Activated T-helper 17 cell treated with anti-CD3 and anti-CD28 coated beads, Interleukin-2, amount 50 U/mL, for 72 hours (primary cell): ENCODE results near the gene MTA1. TPM values are rescaled to one million over a fixed set of nuclear protein-coding genes. Genes with fewer than 3 reads are reported as not detected.

Experiments used
- ATAC-seq: fragments of 150-1000 bp; cut with Tn5 transposase; replicated peaks from 2 replicates; pipeline ENCODE4 v1.10.0; 2021; ENCODE audit warnings: mild to moderate bottlenecking, moderate library complexity
- H3K27ac Mint-ChIP-seq: one replicate; pipeline ENCODE4 v1.8.0; 2022; ENCODE audit warnings: mixed read lengths
- H3K27me3 Mint-ChIP-seq: one replicate; pipeline ENCODE4 v1.8.0; 2022; ENCODE audit warnings: mixed read lengths
- H3K36me3 Mint-ChIP-seq: one replicate; pipeline ENCODE4 v1.8.0; 2022; ENCODE audit warnings: low read depth, mild to moderate bottlenecking, mixed read lengths
- H3K4me1 Mint-ChIP-seq: one replicate; pipeline ENCODE4 v1.8.0; 2022; ENCODE audit warnings: mixed read lengths
- H3K4me3 Mint-ChIP-seq: one replicate; pipeline ENCODE4 v1.8.0; 2022; ENCODE audit warnings: mild to moderate bottlenecking, mixed read lengths
- H3K9me3 Mint-ChIP-seq: one replicate; pipeline ENCODE4 v1.8.0; 2022; ENCODE audit warnings: mixed read lengths
- total RNA-seq, 2 donors: library from RNA; stranded (reverse); gene quantifications; one replicate each; pipeline ENCODE4 v1.2.3, GENCODE V29; 2022

Gene MTA1
- total RNA-seq, 2 donors from 2014 or later: 99.4 to 144 TPM

- Mint-ChIP-seq H3K27ac (peak overlapping the region; percentile 89), H3K36me3 (peaks cover 42% of the 10 kb centered on the region), H3K4me1 (peaks cover 16% of the 10 kb centered on the region), H3K27me3 (no peaks in the 10 kb centered on the region), H3K4me3 (peak overlapping the region; percentile 85), H3K9me3 (no peaks in the 10 kb centered on the region)
- no peak for ATAC-seq
Measured at GRCh38 chr14:105421723-105422615, 2.3 kb downstream of the MTA1 start.

GRCh38 chr14:105422695-105423487, 3.3 kb downstream of the MTA1 start:
- H3K36me3 Mint-ChIP-seq: peaks cover 48% of the 10 kb centered on the region
- peak overlapping the region; percentile 85 for H3K4me3 Mint-ChIP-seq
- H3K27me3 Mint-ChIP-seq: no peaks in the 10 kb centered on the region
- H3K4me1 Mint-ChIP-seq: peaks cover 16% of the 10 kb centered on the region
- ATAC-seq: no peak
- no peaks in the 10 kb centered on the region for H3K9me3 Mint-ChIP-seq
- H3K27ac Mint-ChIP-seq: peak overlapping the region; percentile 89

DNA sequence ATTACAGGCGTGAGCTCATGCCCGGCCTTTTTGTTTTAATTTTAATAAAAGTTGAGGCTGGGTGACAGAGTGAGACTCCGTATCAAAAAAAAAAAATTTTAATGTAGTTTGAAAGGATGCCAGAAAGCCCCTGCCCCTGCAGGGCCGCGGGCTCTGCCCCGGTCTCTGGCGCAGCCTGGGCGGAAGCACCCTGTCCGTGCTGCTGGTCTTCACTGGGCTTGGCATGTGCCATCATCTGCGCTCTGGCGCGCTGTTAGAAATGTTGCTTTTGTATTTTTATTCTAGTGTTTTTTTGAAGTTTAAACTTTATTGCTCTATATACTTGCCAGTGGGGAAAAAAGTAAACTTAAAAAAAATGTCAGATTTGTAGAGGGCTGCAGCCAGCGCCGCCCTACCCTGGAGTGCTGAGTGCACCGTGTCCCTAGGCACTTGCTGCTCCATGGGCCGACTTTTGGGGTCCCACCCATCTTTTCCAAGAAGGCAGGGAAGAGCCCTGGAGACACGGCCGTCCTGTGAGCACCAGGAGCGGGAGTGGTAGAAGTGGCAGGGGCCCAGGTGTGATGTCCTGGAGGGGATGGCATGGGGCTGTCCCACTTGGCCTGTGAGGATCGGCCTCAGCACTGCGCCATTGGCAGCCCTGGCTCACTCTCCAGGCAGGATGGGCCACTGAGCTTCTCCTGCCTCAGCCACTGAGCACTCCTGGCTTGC, 4.0 kb downstream of the MTA1 start:
- Mint-ChIP-seq H3K9me3 (no peaks in the 10 kb centered on the region), H3K4me3 (no peak overlapping the region), H3K27ac (peak overlapping the region; percentile 59), H3K27me3 (no peaks in the 10 kb centered on the region), H3K36me3 (peaks cover 56% of the 10 kb centered on the region), H3K4me1 (peaks cover 13% of the 10 kb centered on the region)
- ATAC-seq: no peak

DNA sequence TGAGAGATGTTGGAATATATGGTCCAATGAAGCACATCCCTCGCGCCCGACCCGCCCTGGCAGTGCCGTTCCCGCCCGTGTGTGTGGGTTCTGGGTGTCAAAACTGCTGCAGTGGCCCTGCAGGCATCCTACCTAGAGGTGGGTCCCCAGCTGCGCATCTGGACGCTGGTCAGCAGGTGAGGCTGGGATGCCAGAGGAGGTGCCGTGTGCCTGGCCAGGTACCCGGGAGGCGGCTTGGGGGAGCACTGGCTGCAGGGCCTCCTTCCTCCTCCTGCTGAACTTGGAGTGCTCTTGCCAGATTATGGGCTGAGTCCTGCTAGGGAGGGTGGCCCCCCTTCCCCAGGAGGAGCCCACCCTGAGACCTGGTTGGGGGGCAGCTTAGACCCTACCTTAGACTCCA, 5.2 kb downstream of the MTA1 start:
- H3K4me1 Mint-ChIP-seq: peaks cover 9% of the 10 kb centered on the region
- H3K27me3 Mint-ChIP-seq: no peaks in the 10 kb centered on the region
- ATAC-seq: no peak
- H3K9me3 Mint-ChIP-seq: no peaks in the 10 kb centered on the region
- no peak overlapping the region for H3K27ac Mint-ChIP-seq
- H3K36me3 Mint-ChIP-seq: peaks cover 63% of the 10 kb centered on the region
- no peak overlapping the region for H3K4me3 Mint-ChIP-seq

GRCh38 chr14:105425823-105426247, 6.2 kb downstream of the MTA1 start:
- no peak for ATAC-seq
- peaks cover 69% of the 10 kb centered on the region for H3K36me3 Mint-ChIP-seq
- H3K27me3 Mint-ChIP-seq: no peaks in the 10 kb centered on the region
- H3K27ac Mint-ChIP-seq: no peak overlapping the region
- H3K4me1 Mint-ChIP-seq: peaks cover 9% of the 10 kb centered on the region
- no peaks in the 10 kb centered on the region for H3K9me3 Mint-ChIP-seq
- no peak overlapping the region for H3K4me3 Mint-ChIP-seq

DNA sequence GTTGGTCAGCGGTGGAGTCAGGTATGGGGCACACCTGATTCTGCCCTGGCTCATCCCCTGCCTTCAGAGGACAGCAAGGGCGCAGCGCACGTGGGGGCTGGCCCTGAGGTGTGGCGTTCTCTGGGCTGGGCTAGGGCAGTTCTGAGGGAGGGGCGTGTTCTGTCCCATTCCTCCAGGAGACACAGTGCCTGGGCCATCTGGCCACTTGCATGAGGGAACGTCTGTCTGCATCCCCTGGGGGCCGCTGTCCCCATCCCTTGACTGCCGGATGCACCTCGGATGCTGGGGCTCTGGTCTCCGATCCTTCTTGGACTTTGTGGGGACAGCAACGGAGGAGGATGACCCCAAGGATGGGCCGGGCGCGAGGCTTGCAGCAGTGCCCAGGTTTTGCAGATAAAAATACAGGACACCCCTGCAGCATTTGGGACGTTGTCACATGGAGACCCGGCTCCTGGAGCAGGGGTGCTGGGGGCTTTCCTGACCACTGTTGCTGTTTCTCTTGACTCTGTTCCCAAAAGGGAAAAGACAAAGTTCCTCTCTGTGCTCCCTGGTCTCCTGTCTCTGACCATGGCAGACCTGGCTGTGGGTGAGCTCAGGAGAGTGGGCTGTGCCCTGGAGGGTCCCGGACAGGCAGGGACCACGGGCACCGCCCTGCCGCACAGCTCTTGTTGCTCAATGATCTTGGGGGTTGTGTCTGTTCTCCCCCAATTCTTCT, 6.9 kb downstream of the MTA1 start:
- H3K4me1 Mint-ChIP-seq: peaks cover 9% of the 10 kb centered on the region
- no peaks in the 10 kb centered on the region for H3K27me3 Mint-ChIP-seq
- no peak overlapping the region for H3K4me3 Mint-ChIP-seq
- no peak for ATAC-seq
- no peaks in the 10 kb centered on the region for H3K9me3 Mint-ChIP-seq
- H3K36me3 Mint-ChIP-seq: peaks cover 68% of the 10 kb centered on the region
- no peak overlapping the region for H3K27ac Mint-ChIP-seq

- Mint-ChIP-seq H3K4me3 (no peak overlapping the region), H3K4me1 (peaks cover 2% of the 10 kb centered on the region), H3K27me3 (no peaks in the 10 kb centered on the region), H3K27ac (no peak overlapping the region), H3K9me3 (no peaks in the 10 kb centered on the region), H3K36me3 (peaks cover 60% of the 10 kb centered on the region)
- ATAC-seq: no peak
Measured at GRCh38 chr14:105427412-105427811, 7.8 kb downstream of the MTA1 start.

GRCh38 chr14:105427936-105428485, 8.4 kb downstream of the MTA1 start:
- Mint-ChIP-seq H3K4me3 (no peak overlapping the region), H3K27me3 (no peaks in the 10 kb centered on the region), H3K27ac (no peak overlapping the region), H3K36me3 (peaks cover 56% of the 10 kb centered on the region), H3K9me3 (no peaks in the 10 kb centered on the region), H3K4me1 (no peaks in the 10 kb centered on the region)
- no peak for ATAC-seq

DNA sequence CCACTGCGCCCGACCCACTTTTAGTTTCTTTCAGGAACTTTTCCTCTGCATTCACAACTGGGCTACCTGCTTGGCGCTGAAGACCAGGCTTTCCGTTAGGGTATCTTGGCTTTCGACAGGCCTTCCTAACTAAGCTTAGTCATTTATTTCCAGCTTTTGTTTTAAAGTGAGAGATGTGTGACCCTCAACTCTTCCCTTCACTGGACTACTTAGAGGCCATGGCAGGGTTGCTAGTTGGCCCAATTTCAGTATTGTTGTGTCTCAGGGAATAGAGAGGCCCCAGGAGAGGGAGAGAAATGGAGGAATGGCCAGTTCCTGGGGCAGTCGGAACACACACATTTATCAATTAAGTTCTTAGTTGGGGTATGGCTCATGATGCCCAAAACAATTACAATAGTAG, 10.4 kb downstream of the MTA1 start:
- no peak for ATAC-seq
- Mint-ChIP-seq H3K4me3 (no peak overlapping the region), H3K27ac (no peak overlapping the region), H3K4me1 (peaks cover 4% of the 10 kb centered on the region), H3K27me3 (no peaks in the 10 kb centered on the region), H3K36me3 (peaks cover 49% of the 10 kb centered on the region), H3K9me3 (no peaks in the 10 kb centered on the region)

DNA sequence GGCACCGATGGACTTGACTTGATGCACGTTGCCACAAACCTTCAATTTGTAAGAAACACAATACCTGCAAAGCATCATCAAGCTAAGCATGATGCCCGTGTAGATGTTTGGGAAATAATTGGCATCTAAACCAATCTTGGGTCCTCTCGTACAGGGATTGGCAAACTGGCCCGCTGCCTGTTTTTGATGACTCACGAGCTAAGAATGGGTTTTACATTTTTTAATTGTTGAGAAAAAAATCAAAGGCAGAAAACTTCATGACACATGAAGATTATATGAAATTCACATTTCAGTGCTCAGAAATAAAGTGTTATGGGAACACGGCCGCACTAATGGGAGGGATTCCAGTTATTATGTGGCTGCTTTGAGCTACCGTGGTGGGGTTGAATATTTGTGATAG, 10.9 kb downstream of the MTA1 start:
- no peak for ATAC-seq
- Mint-ChIP-seq H3K9me3 (no peaks in the 10 kb centered on the region), H3K27me3 (no peaks in the 10 kb centered on the region), H3K36me3 (peaks cover 52% of the 10 kb centered on the region), H3K27ac (no peak overlapping the region), H3K4me3 (no peak overlapping the region), H3K4me1 (peaks cover 8% of the 10 kb centered on the region)

- H3K36me3 Mint-ChIP-seq: peaks cover 48% of the 10 kb centered on the region
- H3K9me3 Mint-ChIP-seq: no peaks in the 10 kb centered on the region
- peaks cover 13% of the 10 kb centered on the region for H3K4me1 Mint-ChIP-seq
- no peaks in the 10 kb centered on the region for H3K27me3 Mint-ChIP-seq
- ATAC-seq: no peak
- H3K4me3 Mint-ChIP-seq: no peak overlapping the region
- no peak overlapping the region for H3K27ac Mint-ChIP-seq
Measured at GRCh38 chr14:105431256-105431655, 11.6 kb downstream of the MTA1 start.

DNA sequence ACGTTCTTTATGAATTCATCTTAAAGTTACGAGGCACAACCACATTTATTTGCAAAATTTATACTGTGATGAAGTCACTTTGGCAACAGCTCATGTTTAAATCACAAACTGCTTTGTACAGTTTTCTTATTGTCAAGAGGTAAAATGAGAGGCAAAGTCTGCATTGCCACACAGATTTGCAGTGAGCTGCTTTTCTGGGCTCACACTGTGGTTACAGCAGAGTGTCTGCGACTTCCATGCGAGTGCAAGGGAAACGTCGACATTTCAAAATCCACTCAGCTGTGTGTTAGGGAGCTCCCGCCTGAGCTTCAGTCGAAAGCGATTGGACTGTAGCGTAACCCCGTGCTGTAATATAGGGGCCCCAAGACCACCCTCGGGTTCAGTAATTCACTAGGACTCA, 13.0 kb downstream of the MTA1 start:
- Mint-ChIP-seq H3K27ac (no peak overlapping the region), H3K4me3 (no peak overlapping the region), H3K36me3 (peaks cover 36% of the 10 kb centered on the region), H3K4me1 (peaks cover 15% of the 10 kb centered on the region), H3K27me3 (no peaks in the 10 kb centered on the region), H3K9me3 (no peaks in the 10 kb centered on the region)
- ATAC-seq: no peak

- H3K27me3 Mint-ChIP-seq: no peaks in the 10 kb centered on the region
- ATAC-seq: no peak
- H3K4me3 Mint-ChIP-seq: no peak overlapping the region
- H3K27ac Mint-ChIP-seq: no peak overlapping the region
- H3K4me1 Mint-ChIP-seq: peaks cover 15% of the 10 kb centered on the region
- H3K36me3 Mint-ChIP-seq: peaks cover 32% of the 10 kb centered on the region
- H3K9me3 Mint-ChIP-seq: no peaks in the 10 kb centered on the region
Measured at GRCh38 chr14:105433161-105433605, 13.6 kb downstream of the MTA1 start.

DNA sequence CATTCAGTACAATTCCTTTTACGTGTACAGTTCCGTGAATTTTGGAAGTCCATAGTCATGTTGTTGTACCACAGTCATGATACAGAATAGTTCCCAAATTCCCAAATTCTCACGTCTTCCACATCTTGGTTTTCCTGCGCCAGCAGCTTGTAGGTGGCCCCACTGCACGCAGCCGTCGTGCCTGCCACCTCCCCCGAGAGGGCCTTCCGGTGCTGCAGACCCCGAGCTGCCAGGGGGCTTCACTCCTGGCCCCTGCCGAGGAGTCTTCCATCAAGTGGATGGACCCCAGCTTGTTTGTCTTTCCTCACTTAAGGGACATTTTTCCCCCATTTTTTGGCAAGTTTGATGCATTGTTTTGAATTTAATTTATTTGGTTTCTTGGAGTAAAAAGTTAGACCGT, 16.8 kb downstream of the MTA1 start:
- H3K27me3 Mint-ChIP-seq: no peaks in the 10 kb centered on the region
- peaks cover 5% of the 10 kb centered on the region for H3K36me3 Mint-ChIP-seq
- ATAC-seq: no peak
- H3K4me1 Mint-ChIP-seq: peaks cover 15% of the 10 kb centered on the region
- H3K27ac Mint-ChIP-seq: no peak overlapping the region
- no peak overlapping the region for H3K4me3 Mint-ChIP-seq
- H3K9me3 Mint-ChIP-seq: no peaks in the 10 kb centered on the region
